ENCODE data around the gene DRD1.

DNA sequence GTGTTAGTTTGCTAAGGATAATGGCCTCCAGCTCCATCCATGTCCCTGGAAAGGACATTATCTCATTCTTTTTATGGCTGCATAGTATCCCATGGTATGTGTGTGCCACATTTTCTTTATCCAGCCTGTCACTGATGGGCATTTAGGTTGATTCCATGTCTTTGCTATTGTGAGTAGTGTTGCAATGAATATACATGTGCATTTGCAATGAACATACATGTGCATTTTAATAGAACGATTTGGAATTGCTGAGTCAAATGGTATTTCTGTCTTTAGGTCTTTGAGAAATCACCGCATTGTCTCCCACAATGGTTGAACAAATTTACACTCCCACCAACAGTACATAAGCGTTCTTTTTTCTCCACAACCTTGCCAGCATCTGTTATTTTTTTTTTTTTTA is 37.7 kb downstream of the DRD1 start:
- TF ChIP-seq, protein P1, sequence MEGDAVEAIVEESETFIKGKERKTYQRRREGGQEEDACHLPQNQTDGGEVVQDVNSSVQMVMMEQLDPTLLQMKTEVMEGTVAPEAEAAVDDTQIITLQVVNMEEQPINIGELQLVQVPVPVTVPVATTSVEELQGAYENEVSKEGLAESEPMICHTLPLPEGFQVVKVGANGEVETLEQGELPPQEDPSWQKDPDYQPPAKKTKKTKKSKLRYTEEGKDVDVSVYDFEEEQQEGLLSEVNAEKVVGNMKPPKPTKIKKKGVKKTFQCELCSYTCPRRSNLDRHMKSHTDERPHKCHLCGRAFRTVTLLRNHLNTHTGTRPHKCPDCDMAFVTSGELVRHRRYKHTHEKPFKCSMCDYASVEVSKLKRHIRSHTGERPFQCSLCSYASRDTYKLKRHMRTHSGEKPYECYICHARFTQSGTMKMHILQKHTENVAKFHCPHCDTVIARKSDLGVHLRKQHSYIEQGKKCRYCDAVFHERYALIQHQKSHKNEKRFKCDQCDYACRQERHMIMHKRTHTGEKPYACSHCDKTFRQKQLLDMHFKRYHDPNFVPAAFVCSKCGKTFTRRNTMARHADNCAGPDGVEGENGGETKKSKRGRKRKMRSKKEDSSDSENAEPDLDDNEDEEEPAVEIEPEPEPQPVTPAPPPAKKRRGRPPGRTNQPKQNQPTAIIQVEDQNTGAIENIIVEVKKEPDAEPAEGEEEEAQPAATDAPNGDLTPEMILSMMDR (IDR thresholded peaks at IDR 0.05) = no peak
- TF ChIP-seq POLR2A (IDR thresholded peaks at IDR 0.05) = no peak

All from uterus (tissue), 2 donors.